NCI-H2107 (cell line): ENCODE measurements around the gene MMP28.

Experiments used
- DNase-seq: peaks from one replicate; lab custom pipeline; 2025; lab: John Stamatoyannopoulos, UW

Gene MMP28

GRCh38 chr17:35795007-35795870 lies at the start of gene MMP28:
Gene MMP28, minus strand, starts transcription at chr17:35795641. Its CDS starts 264 bp downstream, at chr17:35795377.
- peak; percentile 25 for DNase-seq

- no peak for DNase-seq
Observed at GRCh38 chr17:35844547-35844946, 49.1 kb upstream of the MMP28 start.

GRCh38 chr17:35843698-35844097 lies 48.3 kb upstream of the MMP28 start:
- no peak for DNase-seq

- no peak for DNase-seq
Observed at GRCh38 chr17:35842239-35842638, 46.8 kb upstream of the MMP28 start.

GRCh38 chr17:35841505-35841904 lies 46.1 kb upstream of the MMP28 start:
- DNase-seq, result no peak

- no peak for DNase-seq
Observed at GRCh38 chr17:35841101-35841500, 45.7 kb upstream of the MMP28 start.

- DNase-seq, result no peak
Observed at GRCh38 chr17:35825206-35825605, 29.8 kb upstream of the MMP28 start.

- DNase-seq, result no peak
Observed at GRCh38 chr17:35821308-35821707, 25.9 kb upstream of the MMP28 start.

- DNase-seq, result no peak
Observed at GRCh38 chr17:35819455-35819854, 24.0 kb upstream of the MMP28 start.

- no peak for DNase-seq
Observed at GRCh38 chr17:35817196-35817595, 21.8 kb upstream of the MMP28 start.

GRCh38 chr17:35816723-35817122 lies 21.3 kb upstream of the MMP28 start:
- no peak for DNase-seq

GRCh38 chr17:35812456-35812855 lies 17.0 kb upstream of the MMP28 start:
- DNase-seq, result no peak

- no peak for DNase-seq
Observed at GRCh38 chr17:35811759-35812158, 16.3 kb upstream of the MMP28 start.

GRCh38 chr17:35809855-35810461 lies 14.5 kb upstream of the MMP28 start:
- no peak for DNase-seq

- DNase-seq, result peak; percentile 92
Observed at GRCh38 chr17:35808962-35809854, 13.8 kb upstream of the MMP28 start, which contains the start of gene TAF15. Gene TAF15, plus strand, starts transcription at chr17:35809484. Its CDS starts 86 bp downstream, at chr17:35809570.

GRCh38 chr17:35808240-35808961 lies 13.0 kb upstream of the MMP28 start:
- no peak for DNase-seq

- DNase-seq, result no peak
Observed at GRCh38 chr17:35807371-35808144, 12.1 kb upstream of the MMP28 start.

GRCh38 chr17:35804658-35805192 lies 9.3 kb upstream of the MMP28 start:
- peak; percentile 32 for DNase-seq

- DNase-seq, result peak; percentile 25
Observed at GRCh38 chr17:35801583-35802224, 6.3 kb upstream of the MMP28 start.

- no peak for DNase-seq
Observed at GRCh38 chr17:35799942-35800341, 4.5 kb upstream of the MMP28 start.
